HG03108 (cell line): ENCODE data around the gene PIK3C2B.

Source experiments
- ATAC-seq: cut with Tn5 transposase; IDR thresholded peaks from one replicate; pipeline ENCODE4 v1.9.1; 2021; ENCODE audit warnings: moderate library complexity; ENCODE audit not compliant: unreplicated experiment

PIK3C2B gene

DNA sequence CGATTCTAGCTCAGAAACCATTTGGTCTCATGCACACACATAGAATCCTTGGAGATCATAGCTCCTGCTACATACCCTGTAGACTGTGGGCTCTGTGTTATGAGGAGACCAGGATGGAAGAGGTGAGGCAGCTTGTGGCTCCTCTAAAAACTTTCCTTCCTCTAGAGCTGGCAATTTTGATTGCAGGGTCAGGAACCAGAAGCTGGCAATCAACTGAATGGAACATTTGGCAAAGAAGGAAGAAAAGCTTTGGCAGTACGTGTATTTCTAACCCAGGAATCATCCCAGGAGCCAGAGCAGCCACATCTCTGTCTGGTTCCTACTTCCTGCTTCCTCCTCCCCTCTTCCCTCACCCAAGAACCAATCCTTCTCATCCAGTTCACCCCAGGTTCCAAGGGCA, 15.7 kb downstream of the PIK3C2B start:
- ATAC-seq = no peak

DNA sequence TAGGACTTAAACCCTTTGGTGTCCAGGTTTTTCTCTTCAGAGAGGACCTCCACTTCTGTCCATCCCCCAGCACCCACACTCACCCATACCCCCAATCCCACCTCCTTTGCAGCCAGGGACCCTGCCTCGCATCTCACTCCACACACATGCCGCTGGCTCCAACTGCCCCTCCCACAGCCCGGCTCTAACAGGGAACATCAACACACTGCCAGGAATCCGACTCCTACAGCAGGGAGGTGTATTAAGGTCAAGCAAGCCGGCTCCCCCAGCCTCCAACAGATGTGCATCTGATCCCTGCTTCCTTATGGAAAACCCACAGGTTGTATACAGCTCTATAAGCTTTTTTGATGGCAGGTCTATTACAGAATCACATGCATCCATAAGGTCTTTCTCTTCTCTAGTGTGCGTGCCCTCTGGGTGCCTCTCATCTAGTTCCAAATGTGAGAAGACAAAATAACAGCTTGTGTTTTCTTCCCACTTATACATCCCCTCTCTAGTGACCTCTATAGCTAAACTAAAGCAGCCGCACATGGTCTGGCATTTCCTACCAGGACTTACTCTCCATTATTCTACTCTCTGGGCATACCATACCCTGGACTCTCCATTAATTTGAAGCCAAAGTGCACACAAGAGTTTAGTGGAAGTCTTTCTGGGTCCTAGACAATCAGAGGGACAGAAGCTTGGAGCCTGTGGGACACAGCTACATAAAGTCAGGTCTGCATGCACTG, 16.3 kb downstream of the PIK3C2B start:
- ATAC-seq = no peak

DNA sequence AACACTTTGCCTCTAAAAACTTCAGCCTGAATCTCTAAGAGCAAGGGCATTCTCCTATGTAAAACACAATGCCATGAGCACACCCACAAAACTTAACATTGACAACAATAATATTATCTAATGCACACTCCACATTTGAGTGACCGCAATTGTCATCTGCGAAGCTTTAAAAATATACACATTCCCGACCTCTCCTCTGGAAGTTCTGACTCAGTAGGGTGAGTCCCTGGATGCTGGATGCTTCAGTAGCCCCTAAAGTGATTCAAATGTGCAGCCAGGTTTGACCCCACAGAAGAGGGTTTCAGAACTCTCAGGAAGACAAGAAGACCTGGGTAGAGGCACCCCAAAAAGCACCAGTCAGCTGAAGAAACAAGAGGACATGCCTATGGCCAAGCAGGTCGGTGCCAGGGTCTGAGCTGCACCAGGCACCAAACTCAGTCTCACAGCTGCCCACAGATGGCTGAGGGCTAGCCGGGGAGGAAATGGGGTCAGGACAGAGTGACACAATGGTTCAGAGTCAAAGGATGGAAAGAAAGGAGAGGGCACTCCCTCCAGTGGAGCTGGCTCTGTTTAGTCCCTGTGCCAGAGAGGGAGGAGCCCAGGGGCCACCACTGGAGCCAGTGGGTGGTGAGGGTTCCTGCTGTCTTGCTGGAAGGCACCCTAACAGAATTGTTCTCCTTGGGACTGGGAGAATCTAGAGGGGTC, 17.4 kb downstream of the PIK3C2B start:
- ATAC-seq = no peak

DNA sequence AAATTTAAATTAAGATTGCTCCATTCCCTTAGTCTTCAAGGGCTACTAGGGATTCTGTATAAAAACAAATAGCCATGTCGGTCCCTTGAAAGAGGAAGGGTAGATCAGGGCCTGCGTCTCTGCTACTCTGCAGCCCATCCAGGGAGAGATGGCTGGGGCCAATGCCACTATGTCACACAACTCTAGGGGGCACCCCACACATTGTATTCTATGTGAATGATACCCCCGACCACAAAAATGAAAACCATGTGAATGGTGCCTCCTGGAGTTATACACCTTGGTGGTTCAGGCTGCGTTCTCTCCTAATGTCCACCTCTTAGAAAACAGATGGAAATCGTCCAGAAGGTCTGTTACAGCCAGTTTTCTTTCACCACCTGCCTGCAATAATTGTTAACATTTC, 18.0 kb downstream of the PIK3C2B start:
- ATAC-seq = no peak

DNA sequence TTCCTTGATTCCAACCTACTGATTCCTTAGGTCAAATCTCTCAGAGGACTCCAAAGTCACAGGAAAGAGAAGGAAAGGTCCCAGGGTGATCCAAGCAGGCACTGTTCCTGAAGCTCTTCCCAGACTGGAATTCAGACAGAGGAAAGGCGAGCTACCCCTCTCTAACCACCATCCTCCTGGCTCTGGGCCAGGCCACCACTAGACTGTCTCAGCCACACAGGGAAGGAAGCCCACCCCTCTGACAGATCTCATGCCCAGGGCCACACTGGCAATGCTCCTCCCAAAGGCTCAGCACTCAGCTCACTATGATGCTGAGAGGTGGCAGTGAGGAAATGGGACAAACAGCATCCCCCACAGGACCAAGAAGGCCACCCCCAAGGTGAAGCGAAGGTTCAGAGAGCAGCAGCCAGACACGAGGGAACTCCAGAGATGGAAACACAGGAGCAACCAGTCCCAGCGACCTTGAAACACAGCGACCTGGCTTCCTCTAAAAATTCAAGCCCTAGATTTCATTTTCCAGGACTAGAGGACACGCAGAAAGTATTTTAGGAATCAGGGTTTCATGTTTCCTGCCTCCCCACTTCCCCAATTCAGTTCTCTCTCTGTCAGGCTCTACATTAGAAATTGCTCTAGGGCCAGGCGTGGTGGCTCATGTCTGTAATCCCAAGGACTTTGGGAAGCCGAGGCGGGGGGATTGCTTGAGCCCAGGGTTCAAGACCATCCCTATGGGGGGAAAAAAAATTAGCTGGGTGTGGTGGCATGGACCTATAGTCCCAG, 18.8 kb downstream of the PIK3C2B start:
- no peak for ATAC-seq

DNA sequence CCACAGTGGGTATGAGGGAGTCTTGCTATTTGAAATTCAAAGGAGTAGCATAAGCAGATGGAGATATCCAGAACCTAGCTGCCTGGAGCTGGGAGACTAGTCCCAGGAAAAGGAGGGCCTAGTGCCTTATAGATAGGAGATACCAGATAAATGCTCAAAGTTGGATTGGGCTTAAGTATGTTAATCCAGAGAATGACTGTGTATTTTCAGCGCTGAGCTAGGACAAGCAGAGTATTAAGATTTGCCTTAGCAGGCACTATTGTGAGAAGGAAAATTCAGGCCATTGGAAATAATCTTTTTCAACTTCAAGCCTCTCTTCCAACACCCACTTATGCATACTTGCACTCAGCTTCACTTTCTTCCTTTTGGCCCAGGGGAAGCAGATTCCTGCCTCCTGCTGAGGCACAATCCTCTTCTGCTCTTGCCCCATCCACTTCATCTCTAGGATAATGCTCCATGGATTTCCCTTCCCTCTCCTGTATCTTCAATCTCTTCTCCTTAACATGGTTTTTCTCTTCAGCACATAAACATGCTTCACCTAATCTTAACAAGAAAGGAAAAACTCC, 21.1 kb downstream of the PIK3C2B start:
- ATAC-seq = no peak

DNA sequence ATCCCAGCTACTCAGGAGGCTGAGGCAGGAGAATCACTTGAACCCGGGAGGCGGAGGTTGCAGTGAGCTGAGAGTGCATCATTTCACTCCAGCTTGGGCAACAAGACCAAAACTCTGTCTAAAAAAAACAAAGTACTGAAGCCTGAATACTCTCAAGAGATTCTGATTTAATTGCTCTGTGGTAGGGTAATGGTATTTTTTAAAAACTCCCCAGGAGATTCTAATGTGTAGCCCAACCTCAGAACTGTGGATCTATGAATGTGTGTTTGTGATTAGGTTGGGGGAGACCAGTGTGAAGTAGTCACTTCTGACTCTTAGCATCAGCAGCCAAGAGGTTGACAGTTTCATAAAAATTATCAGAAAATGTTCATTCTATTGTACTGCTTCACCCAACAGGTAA, 21.9 kb downstream of the PIK3C2B start:
- no peak for ATAC-seq

DNA sequence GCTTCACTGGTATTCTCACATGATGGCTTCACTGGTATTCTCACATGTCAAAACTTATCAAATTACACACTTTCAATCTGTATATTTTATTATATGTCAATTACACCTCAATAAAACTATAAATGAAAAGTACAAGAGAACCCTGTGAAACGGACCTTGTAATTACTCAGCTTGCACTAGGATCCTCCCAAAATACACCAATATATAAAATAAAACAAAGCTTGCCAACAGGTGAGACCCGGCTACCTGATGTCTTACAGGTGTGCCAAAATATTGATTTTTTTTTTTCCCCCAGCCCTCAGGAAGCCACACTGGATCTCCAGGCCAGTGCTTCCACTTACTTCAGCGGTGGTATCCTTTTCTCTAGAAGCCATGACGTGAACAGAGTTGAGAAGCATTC, 22.9 kb downstream of the PIK3C2B start:
- no peak for ATAC-seq

DNA sequence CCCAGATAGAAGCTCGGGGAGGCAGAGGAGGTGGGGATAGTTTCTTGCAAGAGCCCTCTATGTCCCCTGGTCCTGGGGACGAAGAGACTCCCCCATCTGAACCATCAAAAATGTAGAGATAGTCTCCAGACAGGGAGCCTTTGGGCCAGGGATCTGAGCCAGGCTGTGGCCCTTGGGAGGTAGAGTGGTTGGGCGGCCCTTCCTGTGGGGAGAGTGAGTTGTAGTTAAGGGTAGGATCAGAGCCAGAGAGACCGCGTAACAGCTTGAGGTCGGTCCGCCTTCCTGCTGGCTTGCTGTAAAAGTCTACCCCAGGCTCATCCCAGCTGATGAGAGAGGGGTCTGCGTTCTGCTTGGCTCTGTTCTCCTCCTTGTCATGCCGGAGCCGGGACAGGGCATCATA, 25.3 kb downstream of the PIK3C2B start:
- ATAC-seq = no peak

DNA sequence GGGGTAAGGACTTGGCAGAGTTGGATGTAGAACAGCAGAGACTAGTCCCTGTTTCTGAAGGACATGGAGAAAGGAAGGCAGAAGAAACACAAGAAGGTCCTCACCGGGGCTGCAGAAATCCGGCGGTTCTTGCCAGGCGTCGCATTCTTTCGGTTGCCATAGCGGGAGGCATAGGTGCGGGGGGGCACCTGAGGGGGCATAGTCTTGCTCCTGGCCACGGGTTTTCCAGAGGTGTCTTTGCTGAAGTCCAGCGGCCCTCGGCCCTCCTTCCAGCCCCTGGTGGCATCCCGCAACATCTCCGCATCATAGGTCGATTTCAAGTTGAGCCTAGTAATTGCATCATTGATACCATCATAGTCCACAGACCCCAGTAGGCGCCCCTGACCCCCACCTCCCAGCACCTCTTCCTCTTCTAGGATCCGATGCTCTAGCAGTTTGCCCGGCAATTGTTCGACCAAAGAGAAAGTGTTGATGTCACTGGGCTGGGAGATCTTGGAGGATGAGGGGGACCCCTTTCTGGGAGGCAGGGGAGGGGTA, 25.8 kb downstream of the PIK3C2B start:
- ATAC-seq = no peak

DNA sequence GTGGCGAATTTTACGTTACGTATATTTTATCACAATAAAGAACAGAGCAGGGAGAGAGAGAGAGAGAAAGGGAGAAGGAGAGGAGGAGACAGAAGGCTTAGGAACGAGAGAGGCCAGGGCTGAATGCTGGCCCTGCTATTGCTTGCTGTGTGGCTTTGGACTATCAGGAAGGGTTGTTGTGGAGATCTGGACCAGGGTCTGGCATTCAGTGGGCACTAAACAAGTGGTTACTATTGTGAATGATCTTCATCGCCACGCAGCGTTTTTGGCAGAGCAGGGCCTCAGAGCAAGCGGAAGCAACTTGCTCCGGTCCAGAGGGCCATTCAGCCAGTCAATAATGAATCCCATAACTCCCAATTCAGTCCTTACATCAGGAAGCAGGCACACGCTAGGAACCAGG, 26.4 kb downstream of the PIK3C2B start:
- ATAC-seq = no peak

DNA sequence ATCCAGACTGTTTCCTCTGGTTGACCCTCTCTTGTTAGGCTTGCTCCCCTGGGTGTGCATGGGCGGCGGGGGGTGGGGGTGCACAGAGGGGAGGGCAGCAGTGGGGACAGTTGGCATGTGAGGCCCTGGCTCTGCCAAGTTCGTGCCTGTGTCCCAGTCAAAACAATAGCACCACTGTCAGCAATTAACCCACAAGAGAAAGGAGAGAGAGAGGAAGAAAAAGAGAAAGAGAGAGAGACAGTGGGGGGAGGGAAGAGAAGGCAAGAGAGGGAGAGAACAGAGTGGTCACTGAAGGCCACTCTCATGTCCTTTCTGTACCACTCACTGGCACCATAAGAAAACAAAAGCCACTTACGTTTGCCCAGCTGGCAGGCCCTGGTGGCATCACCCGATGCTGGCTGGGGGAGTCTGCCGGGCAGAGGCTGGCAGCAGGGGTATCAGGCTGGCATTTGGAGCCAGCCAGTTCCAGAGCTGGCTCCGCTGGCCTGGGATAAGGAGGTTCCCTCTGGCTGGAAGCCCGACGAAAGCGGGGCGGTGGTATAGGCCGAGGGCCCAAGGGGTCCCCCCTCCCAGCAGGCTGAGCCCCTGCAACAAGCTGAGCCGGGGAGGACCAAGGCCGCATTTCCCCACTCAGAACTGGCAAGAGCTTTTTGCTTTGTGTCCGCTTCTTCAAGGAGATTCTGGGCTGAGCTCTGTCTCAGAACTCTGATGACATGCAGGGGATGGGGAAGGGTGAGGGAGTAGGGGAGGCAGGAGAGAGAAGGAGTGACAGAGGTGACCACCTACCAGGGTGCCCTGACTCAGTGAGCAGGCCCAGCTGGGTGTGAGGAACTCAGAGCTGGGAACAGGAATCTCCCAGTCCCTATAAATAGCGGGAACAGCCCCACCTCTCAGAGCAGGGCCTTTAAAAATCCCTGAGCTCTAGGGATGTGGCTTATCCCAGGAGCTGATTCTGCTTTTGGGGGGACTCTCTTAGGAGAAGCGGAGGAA, 27.9 kb downstream of the PIK3C2B start:
- ATAC-seq = no peak

DNA sequence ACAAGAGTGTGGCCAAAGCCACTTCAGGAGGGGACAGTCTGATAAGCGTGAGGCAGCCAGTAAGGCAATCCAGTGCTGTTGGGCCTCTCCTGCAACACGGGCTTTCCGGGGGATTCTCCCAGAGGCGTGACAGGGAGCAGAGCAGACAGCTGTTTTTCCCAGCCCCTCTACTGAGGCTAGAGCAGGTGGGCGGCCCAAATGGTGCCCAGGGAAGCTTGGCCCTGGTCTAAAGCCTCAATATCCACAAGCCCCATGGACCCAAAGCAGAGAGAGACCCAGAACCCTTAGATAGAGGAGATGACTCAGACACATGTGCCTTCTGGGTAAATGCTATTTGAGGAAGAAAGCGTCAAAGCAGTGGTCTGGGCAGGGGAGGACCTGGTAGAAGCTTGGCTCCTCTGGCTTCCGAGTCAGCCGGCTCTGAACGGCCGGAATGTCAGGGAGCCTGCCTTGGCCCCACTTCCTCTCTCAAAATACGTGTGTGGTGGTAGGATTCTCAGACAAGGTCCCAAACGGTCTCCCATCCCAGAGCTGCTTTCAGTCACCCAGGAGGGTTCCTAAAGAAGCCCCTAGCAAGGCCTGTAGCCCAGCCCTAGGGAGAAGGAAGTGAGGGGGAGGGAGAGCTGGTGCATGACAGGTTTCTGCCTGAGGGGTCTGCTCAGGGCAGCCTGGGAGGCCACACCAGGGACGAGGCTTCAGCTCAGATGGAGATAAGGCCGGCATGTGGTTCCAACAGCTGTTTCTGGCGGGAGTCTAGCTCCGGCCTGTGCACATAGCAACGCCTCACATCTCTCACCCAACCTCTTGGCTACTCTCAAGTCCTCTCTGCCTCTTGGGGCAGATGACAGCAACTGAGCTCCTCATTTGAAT, 28.8 kb downstream of the PIK3C2B start:
- ATAC-seq = peak; percentile 71

DNA sequence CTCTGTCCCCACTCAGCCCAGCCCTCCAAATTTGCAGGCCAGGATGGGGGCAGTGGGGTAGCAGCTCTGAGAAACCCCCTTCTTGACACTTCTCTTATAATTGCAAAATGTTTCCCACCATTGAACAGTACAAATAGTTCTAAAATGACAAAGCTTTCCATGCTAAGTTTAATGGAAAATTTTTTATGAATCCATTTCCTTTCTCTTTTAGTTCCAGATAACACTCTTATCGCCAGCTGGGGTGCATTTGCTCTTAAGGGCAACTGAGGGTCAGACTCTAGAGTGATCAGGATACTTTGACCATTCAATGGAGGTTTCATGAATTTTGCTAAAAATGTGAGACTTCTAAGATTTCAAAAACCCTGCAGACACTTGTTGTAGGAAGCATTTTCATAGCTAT, 29.9 kb downstream of the PIK3C2B start:
- ATAC-seq = no peak

DNA sequence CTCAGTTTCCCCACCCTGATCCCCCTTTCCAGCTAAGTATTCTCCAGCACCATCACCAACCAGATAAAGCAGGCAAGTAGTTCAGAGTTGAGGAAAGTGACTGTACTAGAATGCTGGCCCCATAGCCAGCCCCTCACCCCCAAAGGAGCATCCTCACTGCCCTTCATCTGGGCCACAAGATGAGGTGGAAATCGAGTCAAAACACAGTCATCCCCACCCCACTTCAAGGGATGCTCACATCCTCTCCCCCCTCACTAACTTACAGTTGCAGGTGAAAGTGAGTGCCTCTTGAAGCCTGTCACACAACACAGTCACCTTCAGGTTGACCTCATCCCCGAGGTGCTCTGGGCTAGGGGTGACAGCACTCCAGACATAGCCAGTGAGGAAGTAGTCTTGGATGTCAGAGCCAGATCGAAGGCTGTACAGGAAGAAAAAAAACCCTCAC, 30.4 kb downstream of the PIK3C2B start:
- no peak for ATAC-seq

DNA sequence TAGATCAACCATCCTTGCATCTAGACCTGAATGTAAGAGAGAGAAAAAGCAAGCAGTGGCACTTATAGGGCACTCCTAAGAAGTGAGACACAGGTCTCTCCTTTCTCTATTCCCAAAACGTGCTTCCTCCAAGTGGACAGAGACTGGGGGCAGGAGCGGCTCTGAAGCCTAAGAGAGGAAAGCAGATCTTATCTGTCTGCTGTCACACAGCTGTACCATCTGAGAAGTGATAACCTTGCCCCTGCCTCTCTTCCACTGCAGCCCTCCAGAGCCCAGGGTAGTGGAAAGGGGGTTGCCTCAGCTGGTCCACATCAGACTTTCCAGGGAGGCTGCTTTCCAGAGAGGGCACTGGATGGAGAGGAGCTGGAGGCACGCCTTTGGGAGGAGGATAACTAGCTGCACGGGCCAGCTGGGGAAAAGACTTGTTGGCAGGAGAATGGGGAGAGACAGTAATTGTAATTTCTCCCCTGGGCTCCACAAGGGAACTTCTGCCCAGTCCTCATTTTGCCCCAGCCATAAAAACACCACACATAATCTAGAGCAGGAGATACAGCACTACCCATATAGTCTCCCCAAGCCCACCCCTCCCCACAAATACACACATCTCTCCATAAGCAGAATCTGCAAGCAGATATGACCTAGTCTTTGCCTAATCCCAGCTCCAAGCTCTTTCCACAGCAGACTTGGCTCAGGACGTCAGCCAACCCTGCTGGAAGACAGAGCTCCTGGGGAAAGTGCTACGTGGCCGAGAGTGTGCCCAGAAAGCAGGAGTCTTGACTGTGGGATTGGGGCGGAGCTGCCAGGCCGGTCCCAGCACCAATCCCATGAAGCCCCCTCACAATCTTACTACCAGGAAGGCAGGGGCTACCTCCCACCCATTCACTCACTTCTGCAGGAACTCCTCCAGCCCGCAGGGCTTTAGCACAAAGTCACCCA, 31.2 kb downstream of the PIK3C2B start:
- no peak for ATAC-seq

DNA sequence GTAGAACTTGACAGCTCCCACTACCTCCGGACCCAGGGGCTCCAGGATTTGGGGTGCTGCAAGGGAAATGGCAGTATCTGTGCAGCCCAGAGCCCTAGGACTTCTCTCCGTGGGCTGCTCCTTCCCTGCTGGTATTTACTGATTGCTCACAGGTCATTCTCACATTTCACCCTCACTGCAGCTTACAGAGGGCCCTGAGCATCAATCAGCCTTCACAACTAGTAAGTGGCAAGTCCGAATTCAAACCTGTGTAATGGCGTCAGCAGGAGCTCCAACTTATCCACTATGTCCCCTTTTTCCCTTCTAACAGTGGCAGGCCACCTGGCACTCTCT, 32.4 kb downstream of the PIK3C2B start:
- ATAC-seq = no peak
